DOHH2 (cell line): ENCODE results near the gene NALF2.

Experiments
- H3F3A ChIP-seq: fragments of 200-600 bp; sonication (generic), shearing (Covaris generic); 2 replicates; pipeline ENCODE4 v1.6.0; 2016; ENCODE audit warnings: antibody characterized with exemption, mild to moderate bottlenecking; ENCODE audit not compliant: control insufficient read depth, insufficient read depth
- H3K27ac ChIP-seq: fragments of 200-600 bp; sonication (generic); 2 replicates; pipeline ENCODE4 v1.5.1; 2014; ENCODE audit warnings: low read depth, mild to moderate bottlenecking, low read length, moderate library complexity
- H3K27me3 ChIP-seq: fragments of 200-600 bp; sonication (generic); 2 replicates; pipeline ENCODE4 v1.6.1; 2014; ENCODE audit warnings: mild to moderate bottlenecking, low read length, mixed read lengths; ENCODE audit not compliant: control insufficient read depth
- H3K36me3 ChIP-seq: fragments of 200-600 bp; sonication (generic); 2 replicates; pipeline ENCODE4 v1.6.1; 2014; ENCODE audit warnings: mild to moderate bottlenecking, low read length, moderate library complexity, mixed read lengths; ENCODE audit not compliant: control insufficient read depth
- H3K4me1 ChIP-seq: fragments of 200-600 bp; sonication (generic); 2 replicates; pipeline ENCODE4 v1.6.1; 2014; ENCODE audit warnings: mild to moderate bottlenecking, low read length, mixed read lengths; ENCODE audit not compliant: control insufficient read depth
- H3K4me2 ChIP-seq: fragments of 200-600 bp; sonication (generic); 2 replicates; pipeline ENCODE4 v1.6.0; 2014; ENCODE audit warnings: mild to moderate bottlenecking, low read length, moderate library complexity
- H3K4me3 ChIP-seq: fragments of 200-600 bp; sonication (generic); 2 replicates; pipeline ENCODE4 v1.5.1; 2014; ENCODE audit warnings: mild to moderate bottlenecking, low read length, mixed read lengths
- H3K79me2 ChIP-seq: fragments of 200-600 bp; sonication (generic); 2 replicates; pipeline ENCODE4 v1.6.1; 2014; ENCODE audit warnings: mild to moderate bottlenecking, low read length, mixed read lengths; ENCODE audit not compliant: control insufficient read depth
- H3K9me2 ChIP-seq: fragments of 200-600 bp; sonication (generic); replicated peaks from 2 replicates; pipeline ENCODE4 v1.6.1; 2014; ENCODE audit warnings: mild to moderate bottlenecking, low read length, mixed read lengths; ENCODE audit not compliant: control insufficient read depth
- H3K9me3 ChIP-seq: fragments of 200-600 bp; sonication (generic); 2 replicates; pipeline ENCODE4 v1.6.1; 2014; ENCODE audit warnings: antibody characterized with exemption, low read length, mixed read lengths; ENCODE audit not compliant: control insufficient read depth, insufficient read depth
- H4K20me1 ChIP-seq: fragments of 200-600 bp; sonication (generic); 2 replicates; pipeline ENCODE4 v1.6.0; 2014; ENCODE audit warnings: low read depth, mild to moderate bottlenecking, antibody characterized with exemption, low read length, moderate library complexity; ENCODE audit not compliant: control insufficient read depth, insufficient read depth
- EZH2phosphoT487 ChIP-seq: fragments of 200-600 bp; sonication (generic); IDR thresholded peaks from 2 replicates; pipeline ENCODE4 v1.6.1; 2017; ENCODE audit warnings: borderline replicate concordance, mild to moderate bottlenecking, antibody characterized with exemption, low read length, moderate library complexity, mixed read lengths
- TF ChIP-seq, protein P1 (sequence below): fragments of 200-600 bp; sonication (generic); IDR thresholded peaks from one replicate; pipeline ENCODE4 v1.5.1; 2014; ENCODE audit warnings: antibody characterized with exemption, mild to moderate bottlenecking, low read depth, low read length; ENCODE audit not compliant: poor library complexity, severe bottlenecking

The NALF2 gene

DNA sequence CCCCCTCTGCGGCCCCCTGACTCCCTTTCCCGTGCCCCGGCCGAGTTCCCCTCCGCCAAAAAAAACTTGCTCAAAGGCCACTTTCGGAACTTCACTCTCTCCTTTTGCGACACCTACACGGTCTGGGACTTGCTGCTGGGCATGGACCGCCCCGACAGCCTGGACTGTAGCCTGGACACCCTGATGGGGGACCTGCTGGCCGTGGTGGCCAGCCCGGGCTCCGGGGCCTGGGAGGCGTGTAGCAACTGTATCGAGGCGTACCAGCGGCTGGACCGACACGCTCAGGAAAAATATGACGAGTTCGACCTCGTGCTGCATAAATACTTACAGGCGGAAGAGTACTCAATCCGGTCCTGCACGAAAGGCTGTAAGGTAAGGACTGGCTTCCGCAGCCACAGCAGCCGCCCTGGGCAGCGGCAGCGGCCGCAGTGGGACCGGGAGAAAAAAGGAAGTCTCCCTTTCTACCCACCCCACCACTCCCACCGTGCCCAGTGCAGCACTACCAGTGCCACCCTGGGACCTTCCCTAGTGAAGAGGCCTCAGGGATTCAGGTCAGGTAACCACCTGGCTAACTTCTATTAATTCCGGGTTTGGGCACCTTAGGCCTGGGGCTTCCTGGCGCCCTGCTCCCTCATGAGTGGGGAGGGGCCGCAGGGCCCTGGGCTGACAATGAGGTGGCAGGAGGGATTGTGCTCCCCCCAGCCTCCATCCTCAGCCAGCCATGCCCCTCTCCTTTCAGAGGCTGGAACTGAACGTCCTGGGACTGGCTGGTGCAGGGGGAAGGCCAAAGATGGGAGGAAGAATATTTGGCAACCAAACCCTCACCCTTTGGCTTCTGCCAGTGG is 1.9 kb downstream of the NALF2 start:
- Histone ChIP-seq H3K4me1 (no peaks in the 10 kb centered on the region), H3K36me3 (no peaks in the 10 kb centered on the region), H3K27ac (no peak overlapping the region), H3K9me2 (no peaks in the 10 kb centered on the region), H3K9me3 (no peaks in the 10 kb centered on the region), H3K27me3 (no peaks in the 10 kb centered on the region), H4K20me1 (no peaks in the 10 kb centered on the region), H3K4me3 (no peak overlapping the region), H3F3A (no peaks in the 10 kb centered on the region), H3K4me2 (no peak overlapping the region), H3K79me2 (no peaks in the 10 kb centered on the region)
- TF ChIP-seq EZH2phosphoT487, result no peak
- TF ChIP-seq, protein P1, sequence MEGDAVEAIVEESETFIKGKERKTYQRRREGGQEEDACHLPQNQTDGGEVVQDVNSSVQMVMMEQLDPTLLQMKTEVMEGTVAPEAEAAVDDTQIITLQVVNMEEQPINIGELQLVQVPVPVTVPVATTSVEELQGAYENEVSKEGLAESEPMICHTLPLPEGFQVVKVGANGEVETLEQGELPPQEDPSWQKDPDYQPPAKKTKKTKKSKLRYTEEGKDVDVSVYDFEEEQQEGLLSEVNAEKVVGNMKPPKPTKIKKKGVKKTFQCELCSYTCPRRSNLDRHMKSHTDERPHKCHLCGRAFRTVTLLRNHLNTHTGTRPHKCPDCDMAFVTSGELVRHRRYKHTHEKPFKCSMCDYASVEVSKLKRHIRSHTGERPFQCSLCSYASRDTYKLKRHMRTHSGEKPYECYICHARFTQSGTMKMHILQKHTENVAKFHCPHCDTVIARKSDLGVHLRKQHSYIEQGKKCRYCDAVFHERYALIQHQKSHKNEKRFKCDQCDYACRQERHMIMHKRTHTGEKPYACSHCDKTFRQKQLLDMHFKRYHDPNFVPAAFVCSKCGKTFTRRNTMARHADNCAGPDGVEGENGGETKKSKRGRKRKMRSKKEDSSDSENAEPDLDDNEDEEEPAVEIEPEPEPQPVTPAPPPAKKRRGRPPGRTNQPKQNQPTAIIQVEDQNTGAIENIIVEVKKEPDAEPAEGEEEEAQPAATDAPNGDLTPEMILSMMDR, result no peak

DNA sequence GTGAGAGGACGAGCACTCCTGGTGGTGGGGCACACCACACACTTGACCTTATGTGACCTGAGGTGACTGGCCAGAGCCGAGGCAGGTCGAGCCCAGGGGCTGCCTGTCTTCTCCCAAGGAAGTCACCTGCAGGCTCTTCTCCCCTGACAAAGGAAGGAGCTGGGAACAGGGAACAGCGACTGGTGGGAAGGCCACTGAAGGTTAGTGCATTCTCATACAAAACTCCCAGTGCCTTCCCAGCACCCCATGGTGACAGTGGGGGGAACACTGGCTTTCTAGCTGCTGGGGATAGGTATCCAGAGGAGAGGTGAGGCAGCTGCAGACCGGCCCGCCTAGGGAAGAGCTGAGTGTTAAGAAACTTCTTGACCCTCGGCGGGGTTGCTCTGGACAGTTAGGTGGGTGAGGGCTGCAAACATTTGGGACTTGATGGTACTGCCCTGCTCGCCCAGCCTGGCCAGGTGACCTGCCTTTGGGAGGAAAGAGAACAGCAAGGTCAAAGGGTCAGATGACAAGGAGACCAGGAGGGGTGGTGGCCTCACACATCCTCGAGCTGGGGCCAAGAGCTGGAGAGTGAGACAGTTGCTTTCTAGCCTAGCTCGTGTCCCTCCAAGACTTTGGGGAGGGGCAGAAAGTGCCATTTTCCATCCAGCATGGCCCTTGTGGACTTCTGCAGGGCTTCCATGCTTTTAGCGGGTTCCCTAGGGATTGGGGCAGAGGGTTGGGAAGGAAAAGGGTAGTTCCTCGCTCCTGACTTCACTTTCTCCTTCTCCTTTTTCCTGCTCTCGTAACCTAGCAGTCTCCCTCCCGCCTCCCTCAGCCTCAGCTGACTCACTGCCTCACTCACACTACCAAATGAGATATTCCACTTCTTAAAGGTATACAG is 2.7 kb downstream of the NALF2 start:
- Histone ChIP-seq H3K4me2 (no peak overlapping the region), H4K20me1 (no peaks in the 10 kb centered on the region), H3K36me3 (no peaks in the 10 kb centered on the region), H3K9me2 (no peaks in the 10 kb centered on the region), H3K9me3 (no peaks in the 10 kb centered on the region), H3K4me1 (no peaks in the 10 kb centered on the region), H3F3A (no peaks in the 10 kb centered on the region), H3K27me3 (no peaks in the 10 kb centered on the region), H3K27ac (no peak overlapping the region), H3K4me3 (no peak overlapping the region), H3K79me2 (no peaks in the 10 kb centered on the region)
- no peak for TF ChIP-seq EZH2phosphoT487
- TF ChIP-seq, protein P1, result no peak

DNA sequence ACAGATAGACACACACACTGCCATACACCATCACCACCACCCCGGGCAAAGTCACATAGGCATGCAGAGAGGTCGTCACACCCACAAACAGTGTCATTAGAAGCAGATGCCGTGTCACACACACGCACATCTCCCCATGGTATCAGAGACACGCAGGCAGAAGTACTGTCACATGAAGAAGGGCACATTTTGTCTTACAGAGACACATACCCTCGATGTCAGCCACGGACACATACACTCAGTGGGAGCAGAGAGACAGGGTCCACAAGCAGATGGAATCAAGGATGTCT is 3.3 kb downstream of the NALF2 start:
- no peaks in the 10 kb centered on the region for H3K4me1 ChIP-seq
- no peaks in the 10 kb centered on the region for H3K27me3 ChIP-seq
- no peaks in the 10 kb centered on the region for H3K9me3 ChIP-seq
- TF ChIP-seq, protein P1, result no peak
- no peak for TF ChIP-seq EZH2phosphoT487
- H3K36me3 ChIP-seq, result no peaks in the 10 kb centered on the region
- no peaks in the 10 kb centered on the region for H3K79me2 ChIP-seq
- no peak overlapping the region for H3K4me2 ChIP-seq
- H4K20me1 ChIP-seq, result no peaks in the 10 kb centered on the region
- H3K27ac ChIP-seq, result no peak overlapping the region
- H3K4me3 ChIP-seq, result no peak overlapping the region
- H3K9me2 ChIP-seq, result no peaks in the 10 kb centered on the region
- H3F3A ChIP-seq, result no peaks in the 10 kb centered on the region
